ENCODE measurements around the gene FRRS1.

The FRRS1 gene

GRCh38 chr1:99685516-99686180 is 80.8 kb downstream of the FRRS1 start:
- no peak for TF ChIP-seq POLR2AphosphoS5 (IDR thresholded peaks at IDR 0.05; ENCODE audit: low read depth, low read length)
- TF ChIP-seq FOXP2 (optimal IDR thresholded peaks at IDR 0.05; ENCODE audit: borderline replicate concordance, extremely low read depth, extremely low read length, insufficient read depth): no peak
- TF ChIP-seq, protein P1, sequence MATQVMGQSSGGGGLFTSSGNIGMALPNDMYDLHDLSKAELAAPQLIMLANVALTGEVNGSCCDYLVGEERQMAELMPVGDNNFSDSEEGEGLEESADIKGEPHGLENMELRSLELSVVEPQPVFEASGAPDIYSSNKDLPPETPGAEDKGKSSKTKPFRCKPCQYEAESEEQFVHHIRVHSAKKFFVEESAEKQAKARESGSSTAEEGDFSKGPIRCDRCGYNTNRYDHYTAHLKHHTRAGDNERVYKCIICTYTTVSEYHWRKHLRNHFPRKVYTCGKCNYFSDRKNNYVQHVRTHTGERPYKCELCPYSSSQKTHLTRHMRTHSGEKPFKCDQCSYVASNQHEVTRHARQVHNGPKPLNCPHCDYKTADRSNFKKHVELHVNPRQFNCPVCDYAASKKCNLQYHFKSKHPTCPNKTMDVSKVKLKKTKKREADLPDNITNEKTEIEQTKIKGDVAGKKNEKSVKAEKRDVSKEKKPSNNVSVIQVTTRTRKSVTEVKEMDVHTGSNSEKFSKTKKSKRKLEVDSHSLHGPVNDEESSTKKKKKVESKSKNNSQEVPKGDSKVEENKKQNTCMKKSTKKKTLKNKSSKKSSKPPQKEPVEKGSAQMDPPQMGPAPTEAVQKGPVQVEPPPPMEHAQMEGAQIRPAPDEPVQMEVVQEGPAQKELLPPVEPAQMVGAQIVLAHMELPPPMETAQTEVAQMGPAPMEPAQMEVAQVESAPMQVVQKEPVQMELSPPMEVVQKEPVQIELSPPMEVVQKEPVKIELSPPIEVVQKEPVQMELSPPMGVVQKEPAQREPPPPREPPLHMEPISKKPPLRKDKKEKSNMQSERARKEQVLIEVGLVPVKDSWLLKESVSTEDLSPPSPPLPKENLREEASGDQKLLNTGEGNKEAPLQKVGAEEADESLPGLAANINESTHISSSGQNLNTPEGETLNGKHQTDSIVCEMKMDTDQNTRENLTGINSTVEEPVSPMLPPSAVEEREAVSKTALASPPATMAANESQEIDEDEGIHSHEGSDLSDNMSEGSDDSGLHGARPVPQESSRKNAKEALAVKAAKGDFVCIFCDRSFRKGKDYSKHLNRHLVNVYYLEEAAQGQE (IDR thresholded peaks at IDR 0.05; ENCODE audit: insufficient read depth in 1 of 2, low read depth in 2 of 2, low read length in 2 of 2): no peak
- TF ChIP-seq SIN3A (IDR thresholded peaks at IDR 0.05; ENCODE audit: borderline replicate concordance, insufficient read depth, low read length): no peak
- TF ChIP-seq TAF1 (IDR thresholded peaks at IDR 0.05; ENCODE audit: borderline replicate concordance, insufficient read depth, low read length): no peak

- TF ChIP-seq FOXP2 (optimal IDR thresholded peaks at IDR 0.05; ENCODE audit: borderline replicate concordance, extremely low read depth, extremely low read length, insufficient read depth) (no peak), TAF1 (IDR thresholded peaks at IDR 0.05; ENCODE audit: borderline replicate concordance, insufficient read depth, low read length) (no peak), SIN3A (IDR thresholded peaks at IDR 0.05; ENCODE audit: borderline replicate concordance, insufficient read depth, low read length) (no peak), POLR2AphosphoS5 (IDR thresholded peaks at IDR 0.05; ENCODE audit: low read depth, low read length) (no peak)
- TF ChIP-seq, protein P1 (IDR thresholded peaks at IDR 0.05; ENCODE audit: insufficient read depth in 1 of 2, low read depth in 2 of 2, low read length in 2 of 2): no peak
Observed at GRCh38 chr1:99682291-99682751, 84.1 kb downstream of the FRRS1 start.

GRCh38 chr1:99681583-99681982 is 84.9 kb downstream of the FRRS1 start:
- TF ChIP-seq POLR2AphosphoS5 (IDR thresholded peaks at IDR 0.05; ENCODE audit: low read depth, low read length): no peak
- TF ChIP-seq TAF1 (IDR thresholded peaks at IDR 0.05; ENCODE audit: borderline replicate concordance, insufficient read depth, low read length): no peak

DNA sequence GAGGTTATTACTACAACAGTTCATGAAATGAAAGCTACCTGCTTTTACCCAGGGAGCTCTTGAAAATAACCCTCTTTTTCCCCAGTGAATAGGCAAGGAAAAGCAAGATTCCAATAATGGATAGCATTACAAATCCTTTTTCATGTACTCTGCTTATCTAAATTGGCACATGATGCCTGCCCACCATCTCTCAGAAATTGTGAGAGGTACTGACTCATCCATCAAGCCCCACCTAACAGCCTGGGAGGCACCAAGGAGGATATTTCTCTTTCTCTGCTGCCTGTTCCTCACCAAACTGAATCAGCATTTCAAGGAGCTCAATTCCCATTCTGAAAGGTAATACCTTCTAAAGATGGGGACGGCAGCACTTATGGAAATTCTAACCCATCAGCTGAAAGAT is 86.2 kb downstream of the FRRS1 start:
- TF ChIP-seq, protein P1 (IDR thresholded peaks at IDR 0.05; ENCODE audit: insufficient read depth in 1 of 2, low read depth in 2 of 2, low read length in 2 of 2): no peak
- TF ChIP-seq SIN3A (IDR thresholded peaks at IDR 0.05; ENCODE audit: borderline replicate concordance, insufficient read depth, low read length): no peak
- no peak for TF ChIP-seq POLR2AphosphoS5 (IDR thresholded peaks at IDR 0.05; ENCODE audit: low read depth, low read length)
- no peak for TF ChIP-seq FOXP2 (optimal IDR thresholded peaks at IDR 0.05; ENCODE audit: borderline replicate concordance, extremely low read depth, extremely low read length, insufficient read depth)

DNA sequence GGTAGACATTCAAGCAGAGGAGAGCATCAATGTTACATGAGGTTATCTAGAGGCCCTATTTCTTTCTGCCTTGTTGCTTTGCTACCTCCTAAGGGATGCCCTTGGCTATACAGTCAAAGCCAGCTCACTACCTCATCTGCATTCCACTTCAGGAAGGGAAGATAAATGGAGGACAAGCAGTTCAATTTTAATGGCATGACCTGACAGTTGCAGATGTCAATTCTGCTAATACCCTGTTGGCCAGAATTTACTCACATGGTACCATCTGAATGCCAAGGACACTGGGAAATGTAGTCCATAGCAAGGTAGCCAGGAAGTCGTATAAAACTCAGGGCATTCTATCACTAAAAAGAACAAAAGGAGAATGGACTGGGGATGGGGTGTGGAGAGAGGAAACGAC is 89.0 kb downstream of the FRRS1 start:
- TF ChIP-seq FOXP2 (optimal IDR thresholded peaks at IDR 0.05; ENCODE audit: borderline replicate concordance, extremely low read depth, extremely low read length, insufficient read depth) (no peak), TAF1 (IDR thresholded peaks at IDR 0.05; ENCODE audit: borderline replicate concordance, insufficient read depth, low read length) (no peak), POLR2AphosphoS5 (IDR thresholded peaks at IDR 0.05; ENCODE audit: low read depth, low read length) (no peak), SIN3A (IDR thresholded peaks at IDR 0.05; ENCODE audit: borderline replicate concordance, insufficient read depth, low read length) (no peak)

- TF ChIP-seq TAF1 (IDR thresholded peaks at IDR 0.05; ENCODE audit: borderline replicate concordance, insufficient read depth, low read length) (no peak), POLR2AphosphoS5 (IDR thresholded peaks at IDR 0.05; ENCODE audit: low read depth, low read length) (no peak), SIN3A (IDR thresholded peaks at IDR 0.05; ENCODE audit: borderline replicate concordance, insufficient read depth, low read length) (no peak), FOXP2 (optimal IDR thresholded peaks at IDR 0.05; ENCODE audit: borderline replicate concordance, extremely low read depth, extremely low read length, insufficient read depth) (no peak)
- TF ChIP-seq, protein P1 (IDR thresholded peaks at IDR 0.05; ENCODE audit: insufficient read depth in 1 of 2, low read depth in 2 of 2, low read length in 2 of 2): no peak
Observed at GRCh38 chr1:99676876-99677275, 89.6 kb downstream of the FRRS1 start.

Data from PFSK-1 (cell line).